NCI-H748 (cell line): ENCODE results near the gene PRRX1.

Source experiments
- DNase-seq: peaks from one replicate; lab custom pipeline; 2025; ENCODE audit not compliant: unreplicated experiment; lab: John Stamatoyannopoulos, UW

The PRRX1 gene

GRCh38 chr1:170664093-170664827 lies at the start of gene PRRX1:
PRRX1 (plus strand) TSS chr1:170664131; CDS start chr1:170664219, 88 bp downstream.
- peak; percentile 37 for DNase-seq

GRCh38 chr1:170617591-170618330 lies 46.2 kb upstream of the PRRX1 start:
- no peak for DNase-seq

DNA sequence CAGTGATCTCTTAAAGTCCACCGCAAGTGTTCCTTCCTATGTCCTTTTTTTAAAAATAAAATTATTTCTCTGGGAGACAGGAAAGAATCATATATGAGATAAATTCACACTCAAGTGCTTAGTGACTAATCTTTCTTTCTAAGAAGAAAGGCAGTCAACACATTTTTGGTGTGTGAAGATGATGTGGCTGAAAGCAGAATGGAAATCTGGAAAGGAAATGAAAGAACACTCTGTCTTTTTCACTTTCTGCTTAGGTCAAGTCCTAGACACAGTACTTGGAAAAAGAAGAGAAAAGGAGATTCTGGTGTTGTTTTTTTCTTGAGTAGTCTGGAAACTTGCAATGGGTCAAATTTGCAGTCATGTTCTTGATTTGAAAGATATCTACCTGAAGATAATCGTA lies 45.5 kb upstream of the PRRX1 start:
- DNase-seq, result no peak

- peak; percentile 85 for DNase-seq
Observed at GRCh38 chr1:170619241-170620028, 44.5 kb upstream of the PRRX1 start.

GRCh38 chr1:170620164-170620563 lies 43.8 kb upstream of the PRRX1 start:
- DNase-seq, result no peak

DNA sequence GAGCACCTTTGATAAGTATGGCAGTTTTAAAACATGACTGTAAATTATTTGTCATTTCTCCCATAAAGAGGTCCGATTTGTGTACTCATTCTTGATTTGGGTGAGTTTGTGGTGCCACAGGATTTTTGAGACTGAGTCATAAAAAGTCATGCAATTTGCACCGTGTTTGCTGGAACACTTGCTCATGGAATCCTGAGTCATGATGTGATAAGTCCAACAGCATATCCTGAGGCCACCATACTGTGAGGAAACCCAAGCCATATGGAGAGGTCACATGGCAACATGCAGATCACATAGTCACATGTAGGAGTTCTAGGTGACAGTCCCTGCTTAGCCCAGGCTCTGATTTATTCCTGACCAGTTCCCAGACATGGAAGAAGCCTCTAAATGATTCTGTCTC lies 40.8 kb upstream of the PRRX1 start:
- no peak for DNase-seq

GRCh38 chr1:170624146-170624545 lies 39.8 kb upstream of the PRRX1 start:
- no peak for DNase-seq

GRCh38 chr1:170630977-170631376 lies 33.0 kb upstream of the PRRX1 start:
- DNase-seq, result no peak

DNA sequence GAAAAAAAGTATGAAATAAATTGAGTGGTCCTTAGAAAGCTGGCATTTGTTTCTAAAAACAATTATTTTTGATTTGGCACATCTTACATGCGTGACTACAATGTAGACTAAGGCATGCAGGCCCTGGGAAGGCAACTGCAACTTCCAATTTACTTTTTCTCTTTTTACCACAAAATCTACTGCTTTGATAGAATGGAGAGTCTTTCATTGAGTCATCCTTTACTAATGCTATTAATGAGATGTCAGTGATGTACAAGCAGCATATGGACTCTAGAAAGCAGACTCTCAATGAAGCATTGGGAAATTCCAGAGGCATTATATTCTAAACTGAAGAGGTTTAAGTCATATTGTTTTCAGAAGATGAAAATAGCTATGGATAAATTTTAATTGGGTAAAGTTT lies 29.6 kb upstream of the PRRX1 start:
- DNase-seq, result no peak

GRCh38 chr1:170634824-170635410 lies 29.0 kb upstream of the PRRX1 start:
- DNase-seq, result no peak

- DNase-seq, result no peak
Observed at GRCh38 chr1:170640581-170640980, 23.4 kb upstream of the PRRX1 start.

DNA sequence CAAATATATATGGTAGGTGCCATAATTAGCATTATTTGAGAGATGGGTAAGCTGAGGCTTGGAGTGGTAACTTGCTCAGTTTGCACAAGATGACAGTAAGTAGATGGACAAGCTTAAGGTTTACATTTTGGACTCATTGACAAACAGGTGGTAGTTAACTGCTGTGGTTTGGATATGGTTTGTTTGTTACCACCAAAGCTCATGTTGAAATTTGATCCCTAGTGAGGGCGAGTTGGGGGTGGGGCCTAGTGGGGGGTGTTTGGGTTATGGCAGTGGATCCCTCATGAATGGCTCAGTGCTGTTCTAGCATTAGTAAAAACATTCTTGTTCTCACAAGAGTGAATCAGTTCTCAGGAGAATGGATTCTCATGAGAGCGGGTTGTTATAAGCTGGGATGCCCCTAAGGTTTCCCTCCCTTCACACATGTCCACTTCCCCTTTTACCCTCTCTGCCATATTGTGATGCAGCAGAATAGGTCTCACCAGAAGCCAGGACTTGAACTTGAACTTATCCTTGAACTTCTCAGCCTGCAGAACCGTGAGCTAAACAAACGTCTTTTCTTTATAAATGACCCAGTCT lies 6.6 kb upstream of the PRRX1 start:
- peak; percentile 8 for DNase-seq

DNA sequence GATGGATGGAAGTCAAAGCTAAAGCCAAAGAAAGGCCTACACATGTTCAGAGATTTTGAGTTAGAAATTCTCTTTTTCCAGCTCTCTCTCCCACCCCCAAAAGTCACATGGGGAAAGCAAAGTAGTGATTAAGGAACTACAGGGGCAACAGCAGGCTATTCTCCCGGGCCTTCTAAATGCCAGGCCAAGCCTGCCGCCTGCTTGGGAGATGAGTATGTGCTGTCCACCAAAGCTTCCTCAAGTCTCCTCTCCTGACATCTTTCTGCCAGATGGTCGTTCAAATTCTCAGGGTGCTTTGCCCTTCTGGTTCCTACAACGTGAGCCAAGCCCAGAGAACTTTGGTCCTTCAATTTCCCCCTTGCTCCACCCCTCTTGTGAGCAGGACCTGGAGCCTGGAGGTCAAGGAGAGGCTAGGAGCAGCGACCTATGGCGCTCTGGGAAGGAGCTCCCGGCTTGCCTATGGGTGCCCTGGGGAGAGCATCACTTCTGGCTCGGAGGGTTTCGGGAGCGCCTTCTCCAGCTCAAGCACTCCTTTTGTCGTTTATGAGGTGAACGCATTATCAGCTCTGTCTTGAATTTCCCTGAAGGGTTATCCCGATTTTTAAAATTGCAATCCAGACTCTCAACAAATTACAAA lies 4.4 kb upstream of the PRRX1 start:
- DNase-seq, result no peak

- DNase-seq, result no peak
Observed at GRCh38 chr1:170660281-170660713, 3.6 kb upstream of the PRRX1 start.

DNA sequence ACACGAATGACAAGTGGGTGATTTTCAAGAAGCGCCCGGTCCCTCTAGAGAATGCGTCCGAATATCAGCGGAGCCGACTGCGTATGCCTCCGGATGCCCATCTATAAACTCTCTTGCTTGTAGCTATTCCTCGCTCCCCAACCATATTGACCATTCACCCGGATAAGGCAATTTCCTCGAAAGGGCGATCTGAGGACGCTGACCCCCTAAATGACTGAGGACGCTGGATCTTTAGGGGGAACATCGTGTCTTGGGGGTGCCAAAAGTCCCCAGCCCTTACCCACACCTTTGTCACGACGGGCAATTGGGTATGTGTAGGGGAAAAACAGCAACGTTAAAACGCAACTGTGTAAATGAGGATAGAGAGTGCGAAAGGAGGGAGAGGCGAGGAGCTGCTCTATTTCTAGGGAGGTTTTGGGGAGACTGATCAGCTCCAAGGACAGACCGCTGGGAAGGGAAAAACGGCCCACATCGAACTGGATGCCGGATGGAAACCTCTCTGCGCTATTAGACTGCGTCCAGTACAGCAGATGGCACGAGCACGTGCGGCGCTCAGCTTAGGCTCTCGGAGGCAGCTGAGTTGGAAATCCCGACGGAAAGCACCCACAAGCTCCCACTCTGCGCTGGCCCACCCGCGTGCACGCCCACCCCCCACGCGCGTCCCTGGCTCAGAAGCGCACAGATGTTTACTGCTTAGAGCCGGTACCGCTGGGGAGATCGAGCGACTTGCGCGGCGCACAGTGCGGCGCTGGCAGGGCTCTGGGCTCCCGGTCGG lies 2.9 kb upstream of the PRRX1 start:
- no peak for DNase-seq

- DNase-seq, result no peak
Observed at GRCh38 chr1:170661646-170662411, 2.1 kb upstream of the PRRX1 start.

DNA sequence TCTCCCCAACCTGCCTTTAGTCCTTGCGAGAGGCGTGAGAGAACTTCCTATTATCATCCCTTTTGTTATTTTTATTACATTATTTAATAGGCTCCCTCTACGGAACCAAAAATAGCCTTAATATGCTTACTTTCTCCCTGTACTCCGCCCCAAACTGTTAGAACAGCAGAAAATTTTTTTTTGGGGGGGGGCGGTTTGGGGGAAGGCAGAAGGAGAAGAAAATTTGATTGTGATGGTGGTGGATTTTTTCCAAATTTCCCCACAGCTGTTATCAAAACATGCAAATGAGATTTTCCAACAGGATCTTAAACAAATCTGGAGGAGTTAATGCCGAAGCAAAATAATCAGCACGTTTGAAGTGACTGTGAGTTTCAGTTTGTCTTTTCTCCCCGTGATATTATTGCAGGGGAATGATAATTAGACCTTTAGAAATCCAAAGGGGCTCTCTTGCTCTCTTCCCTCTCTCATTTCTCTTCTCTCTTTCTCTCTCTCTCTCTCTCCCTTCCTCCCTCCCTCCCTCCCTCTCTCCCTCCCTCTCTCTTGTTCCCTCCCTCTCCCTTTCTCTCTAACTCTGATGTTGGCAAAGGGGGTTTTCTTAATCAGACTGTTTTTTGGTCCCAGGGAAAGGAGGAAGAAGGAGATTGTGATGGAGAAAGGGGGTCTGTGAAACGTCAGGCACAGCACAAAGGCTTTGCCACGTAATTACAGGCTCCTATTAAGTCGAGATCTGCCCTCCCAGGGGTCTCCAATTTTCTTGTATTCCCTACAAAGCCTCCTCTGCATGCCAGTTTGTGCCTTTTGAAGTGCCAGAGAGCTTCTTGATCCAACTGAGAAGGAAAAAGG lies 1.1 kb upstream of the PRRX1 start:
- DNase-seq, result no peak
